Neutrophil (primary cell): ENCODE data around the gene AGXT.

Experiments used
- H3K27ac ChIP-seq: fragments of 200-600 bp; sonication (generic); 2 replicates; pipeline ENCODE4 v1.5.1; 2016; ENCODE audit warnings: mild to moderate bottlenecking, moderate library complexity
- H3K27me3 ChIP-seq: fragments of 200-600 bp; sonication (generic); 2 replicates; pipeline ENCODE4 v1.6.0; 2016; ENCODE audit warnings: mild to moderate bottlenecking
- H3K36me3 ChIP-seq: fragments of 200-600 bp; sonication (generic); 2 replicates; pipeline ENCODE4 v1.5.1; 2017
- H3K4me1 ChIP-seq, 2 experiments: fragments of 200-600 bp in 1 of 2; sonication (generic) in 1 of 2; 1 replicate in 1 of 2; 2 replicates in 1 of 2; pipeline versions ENCODE4 v1.5.1 to v1.6.1; 2013 to 2016; ENCODE audit warnings: low read depth in 1 of 2, low read length in 1 of 2, mild to moderate bottlenecking in 1 of 2, moderate library complexity in 1 of 2; ENCODE audit not compliant: control insufficient read depth in 1 of 2, insufficient read depth in 1 of 2
- H3K4me3 ChIP-seq, 2 experiments: fragments of 200-600 bp in 1 of 2; sonication (generic) in 1 of 2; 1 replicate in 1 of 2; 2 replicates in 1 of 2; pipeline ENCODE4 v1.5.1; 2013 to 2016; ENCODE audit warnings: low read depth in 1 of 2, low read length in 1 of 2, mild to moderate bottlenecking in 1 of 2, moderate library complexity in 1 of 2
- H3K9me3 ChIP-seq: fragments of 200-600 bp; sonication (generic); 2 replicates; pipeline ENCODE4 v1.5.1; 2016
- TF ChIP-seq, protein P1 (sequence below): fragments of 200-600 bp; sonication (generic); IDR thresholded peaks from 2 replicates; pipeline ENCODE4 v1.5.1; 2016; ENCODE audit warnings: antibody characterized with exemption

Gene AGXT

DNA sequence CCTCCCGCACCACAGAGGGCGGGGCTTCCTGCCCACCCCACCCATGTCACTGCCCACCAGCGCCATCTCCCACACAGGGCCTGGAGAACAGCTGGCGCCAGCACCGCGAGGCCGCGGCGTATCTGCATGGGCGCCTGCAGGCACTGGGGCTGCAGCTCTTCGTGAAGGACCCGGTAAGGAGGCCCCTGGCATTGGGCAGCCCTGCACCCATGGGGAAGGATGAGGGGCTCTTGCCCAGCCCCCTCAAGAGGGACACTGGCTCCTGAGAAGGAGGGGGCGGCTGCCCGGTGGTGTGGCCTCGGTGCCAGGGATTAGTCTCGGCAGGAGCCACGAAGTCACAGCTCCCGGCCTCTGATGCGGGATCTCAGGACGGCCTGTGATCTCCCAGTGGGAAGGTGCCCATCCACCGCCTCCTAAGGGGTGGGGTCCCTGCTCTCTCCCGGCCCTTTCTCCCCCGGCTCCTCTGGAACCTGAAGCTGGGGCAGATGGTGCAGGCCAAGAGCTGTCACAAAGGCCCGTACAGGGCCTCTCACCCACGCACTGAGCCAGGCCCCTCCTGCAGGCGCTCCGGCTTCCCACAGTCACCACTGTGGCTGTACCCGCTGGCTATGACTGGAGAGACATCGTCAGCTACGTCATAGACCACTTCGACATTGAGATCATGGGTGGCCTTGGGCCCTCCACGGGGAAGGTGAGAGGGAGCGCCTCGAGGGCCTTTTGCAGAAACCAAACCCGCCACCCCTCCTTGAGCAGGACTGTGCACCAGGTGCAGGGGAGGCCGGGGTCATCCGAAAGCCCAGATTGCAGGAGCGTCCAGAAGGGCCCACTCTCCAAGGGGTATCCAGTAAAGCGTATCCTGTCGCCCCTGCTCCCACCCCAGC, 9.1 kb downstream of the AGXT start:
- H3K9me3 ChIP-seq: no peaks in the 10 kb centered on the region
- no peaks in the 10 kb centered on the region for H3K4me1 ChIP-seq
- no peak overlapping the region for H3K27ac ChIP-seq
- no peaks in the 10 kb centered on the region for H3K27me3 ChIP-seq
- no peaks in the 10 kb centered on the region for H3K36me3 ChIP-seq
- TF ChIP-seq, protein P1, sequence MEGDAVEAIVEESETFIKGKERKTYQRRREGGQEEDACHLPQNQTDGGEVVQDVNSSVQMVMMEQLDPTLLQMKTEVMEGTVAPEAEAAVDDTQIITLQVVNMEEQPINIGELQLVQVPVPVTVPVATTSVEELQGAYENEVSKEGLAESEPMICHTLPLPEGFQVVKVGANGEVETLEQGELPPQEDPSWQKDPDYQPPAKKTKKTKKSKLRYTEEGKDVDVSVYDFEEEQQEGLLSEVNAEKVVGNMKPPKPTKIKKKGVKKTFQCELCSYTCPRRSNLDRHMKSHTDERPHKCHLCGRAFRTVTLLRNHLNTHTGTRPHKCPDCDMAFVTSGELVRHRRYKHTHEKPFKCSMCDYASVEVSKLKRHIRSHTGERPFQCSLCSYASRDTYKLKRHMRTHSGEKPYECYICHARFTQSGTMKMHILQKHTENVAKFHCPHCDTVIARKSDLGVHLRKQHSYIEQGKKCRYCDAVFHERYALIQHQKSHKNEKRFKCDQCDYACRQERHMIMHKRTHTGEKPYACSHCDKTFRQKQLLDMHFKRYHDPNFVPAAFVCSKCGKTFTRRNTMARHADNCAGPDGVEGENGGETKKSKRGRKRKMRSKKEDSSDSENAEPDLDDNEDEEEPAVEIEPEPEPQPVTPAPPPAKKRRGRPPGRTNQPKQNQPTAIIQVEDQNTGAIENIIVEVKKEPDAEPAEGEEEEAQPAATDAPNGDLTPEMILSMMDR: no peak
- H3K4me3 ChIP-seq: no peak overlapping the region

DNA sequence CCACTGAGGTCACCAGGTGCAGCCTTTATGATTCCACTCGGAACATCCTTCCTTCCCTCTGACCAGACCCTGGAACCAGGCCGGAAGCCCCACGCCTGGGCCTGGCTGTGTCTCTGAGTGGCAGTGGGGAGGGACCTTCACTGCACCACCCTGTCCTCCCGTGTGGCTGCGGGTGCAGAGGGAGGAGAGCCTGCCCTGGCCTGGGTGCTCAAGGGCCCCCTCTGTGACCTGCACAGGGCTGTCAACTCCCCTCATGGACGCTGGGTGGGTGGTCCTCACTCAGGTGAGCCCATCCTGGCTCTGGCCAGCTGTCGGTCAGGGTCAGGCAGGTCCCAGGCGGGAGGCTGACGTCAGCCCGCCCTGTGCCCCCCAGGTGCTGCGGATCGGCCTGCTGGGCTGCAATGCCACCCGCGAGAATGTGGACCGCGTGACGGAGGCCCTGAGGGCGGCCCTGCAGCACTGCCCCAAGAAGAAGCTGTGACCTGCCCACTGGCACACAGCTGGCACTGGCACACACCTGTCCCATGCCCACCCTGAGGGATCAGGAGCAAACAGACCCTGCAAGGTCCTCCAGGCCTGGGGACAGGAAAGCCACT, 9.8 kb downstream of the AGXT start:
- Histone ChIP-seq H3K4me3 (no peak overlapping the region), H3K9me3 (no peaks in the 10 kb centered on the region), H3K4me1 (no peaks in the 10 kb centered on the region), H3K27me3 (no peaks in the 10 kb centered on the region), H3K36me3 (no peaks in the 10 kb centered on the region), H3K27ac (no peak overlapping the region)
- TF ChIP-seq, protein P1: no peak

- no peaks in the 10 kb centered on the region for H3K9me3 ChIP-seq
- H3K4me1 ChIP-seq: no peaks in the 10 kb centered on the region
- no peaks in the 10 kb centered on the region for H3K27me3 ChIP-seq
- no peaks in the 10 kb centered on the region for H3K36me3 ChIP-seq
- no peak overlapping the region for H3K27ac ChIP-seq
- TF ChIP-seq, protein P1: no peak
- no peak overlapping the region for H3K4me3 ChIP-seq
Observed at GRCh38 chr2:240879105-240879504, 10.5 kb downstream of the AGXT start.

- no peak overlapping the region for H3K27ac ChIP-seq
- H3K36me3 ChIP-seq: no peaks in the 10 kb centered on the region
- TF ChIP-seq, protein P1: no peak
- peaks cover 3 to 5% of the 10 kb centered on the region in 2 experiments for H3K4me1 ChIP-seq
- H3K4me3 ChIP-seq: no peak overlapping the region
- H3K27me3 ChIP-seq: no peaks in the 10 kb centered on the region
- no peaks in the 10 kb centered on the region for H3K9me3 ChIP-seq
Observed at GRCh38 chr2:240881913-240882312, 13.3 kb downstream of the AGXT start.

DNA sequence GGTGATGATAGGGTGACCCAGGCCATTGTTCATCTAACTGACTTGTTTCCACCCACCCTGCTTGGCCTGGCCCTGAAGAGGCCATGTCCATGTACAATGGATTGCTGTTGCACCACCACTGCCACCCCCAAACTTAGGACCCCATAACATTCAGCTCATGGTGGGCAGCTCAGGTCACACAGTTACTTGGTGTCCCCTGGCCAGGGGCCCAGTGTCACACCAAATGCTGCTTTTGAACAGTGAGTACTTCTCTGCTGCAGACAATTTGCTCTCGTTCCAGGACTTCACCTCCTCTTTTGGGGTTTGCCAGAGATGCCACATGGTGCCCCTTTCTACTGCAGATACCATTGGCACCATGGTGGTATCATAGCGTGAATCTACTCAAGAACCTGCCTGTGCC, 15.6 kb downstream of the AGXT start:
- H3K27ac ChIP-seq: no peak overlapping the region

More for the DNA sequence above, 15.6 kb downstream of the AGXT start:
- TF ChIP-seq, protein P1: no peak
- Histone ChIP-seq H3K4me1 (peaks cover 3 to 5% of the 10 kb centered on the region in 2 experiments), H3K9me3 (no peaks in the 10 kb centered on the region), H3K27me3 (no peaks in the 10 kb centered on the region), H3K36me3 (no peaks in the 10 kb centered on the region), H3K4me3 (no peak overlapping the region)
